ENCODE measurements around the gene PCDHB2. TPM values are rescaled to one million over a fixed set of nuclear protein-coding genes. Genes with fewer than 3 reads are reported as not detected.
A peak's percentile ranks its signal among the peaks of the same experiment; 100 is the strongest.
"Not testable (repeated sequence)": the region's sequence is repeated elsewhere in the genome, so short reads cannot be mapped to it uniquely, and the experiment has no call there.

Gene PCDHB2
- total RNA-seq, 1 donor from 2014 or later: 1.7 TPM

- ATAC-seq (no peak), DNase-seq (ENCODE audit: missing footprints) (no peak)
- intact Hi-C loops (cut with DNase I): no loop called here
Measured at GRCh38 chr5:141127305-141127704, 32.9 kb downstream of the PCDHB2 start.

GRCh38 chr5:141135030-141135717 lies 40.8 kb downstream of the PCDHB2 start, which contains the start of gene PCDHB5:
TSS of gene PCDHB5 (plus strand) at chr5:141135206. CDS start at chr5:141135435, 229 bp downstream.
- no peak for DNase-seq (ENCODE audit: missing footprints)
- no peak for ATAC-seq
- intact Hi-C loops (cut with DNase I): no loop called here

GRCh38 chr5:141135718-141136266 lies 41.4 kb downstream of the PCDHB2 start:
- intact Hi-C loops (cut with DNase I): no loop called here
- DNase-seq (ENCODE audit: missing footprints) (no peak), ATAC-seq (no peak)

DNA sequence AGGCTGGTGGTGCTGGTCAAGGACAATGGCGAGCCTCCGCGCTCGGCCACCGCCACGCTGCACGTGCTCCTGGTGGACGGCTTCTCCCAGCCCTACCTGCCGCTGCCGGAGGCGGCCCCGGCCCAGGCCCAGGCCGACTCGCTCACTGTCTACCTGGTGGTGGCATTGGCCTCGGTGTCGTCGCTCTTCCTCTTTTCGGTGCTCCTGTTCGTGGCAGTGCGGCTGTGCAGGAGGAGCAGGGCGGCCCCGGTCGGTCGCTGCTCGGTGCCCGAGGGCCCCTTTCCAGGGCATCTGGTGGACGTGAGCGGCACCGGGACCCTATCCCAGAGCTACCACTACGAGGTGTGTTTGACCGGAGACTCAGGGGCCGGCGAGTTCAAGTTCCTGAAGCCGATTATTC lies 42.9 kb downstream of the PCDHB2 start:
- ATAC-seq; intact Hi-C loops (cut with DNase I): not testable (repeated sequence)
- peak; percentile 40 for DNase-seq (ENCODE audit: missing footprints)

Other genes with a start within 250 kb of the PCDHB2 start
- not detected for gene PCDHA9, start 246.2 kb upstream of the PCDHB2 start, total RNA-seq
- 0.11 TPM for gene PCDHA10, start 238.7 kb upstream of the PCDHB2 start, total RNA-seq
- gene PCDHA11, start 225.7 kb upstream of the PCDHB2 start, total RNA-seq: not detected
- gene PCDHA12, start 219.3 kb upstream of the PCDHB2 start, total RNA-seq: not detected
- not detected for gene PCDHA13, start 212.5 kb upstream of the PCDHB2 start, total RNA-seq
- gene PCDHAC1, start 168.3 kb upstream of the PCDHB2 start, total RNA-seq: 0.11 TPM
- 0.30 TPM for gene PCDHAC2, start 128.1 kb upstream of the PCDHB2 start, total RNA-seq
- gene PCDHB1, start 43.2 kb upstream of the PCDHB2 start, total RNA-seq: not detected
- gene PCDHB3, start 5.9 kb downstream of the PCDHB2 start, total RNA-seq: 0.70 TPM
- 1.5 TPM for gene PCDHB4, start 27.2 kb downstream of the PCDHB2 start, total RNA-seq
- gene PCDHB5, start 40.6 kb downstream of the PCDHB2 start, total RNA-seq: 1.6 TPM
- gene PCDHB6, start 55.4 kb downstream of the PCDHB2 start, total RNA-seq: 0.51 TPM
- gene PCDHB7, start 78.0 kb downstream of the PCDHB2 start, total RNA-seq: 0.87 TPM
- 2.2 TPM for gene PCDHB8, start 83.2 kb downstream of the PCDHB2 start, total RNA-seq
- 2.5 TPM for gene PCDHB16, start 87.8 kb downstream of the PCDHB2 start, total RNA-seq
- gene PCDHB9, start 92.5 kb downstream of the PCDHB2 start, total RNA-seq: 1.3 TPM
- 0.84 TPM for gene PCDHB10, start 97.7 kb downstream of the PCDHB2 start, total RNA-seq
- gene PCDHB11, start 105.0 kb downstream of the PCDHB2 start, total RNA-seq: 0.81 TPM
- gene PCDHB12, start 114.1 kb downstream of the PCDHB2 start, total RNA-seq: 1.3 TPM
- gene PCDHB13, start 119.3 kb downstream of the PCDHB2 start, total RNA-seq: 2.6 TPM
- 4.1 TPM for gene PCDHB14, start 128.7 kb downstream of the PCDHB2 start, total RNA-seq
- gene PCDHB15, start 150.8 kb downstream of the PCDHB2 start, total RNA-seq: 5.8 TPM
- not detected for gene SLC25A2, start 209.4 kb downstream of the PCDHB2 start, total RNA-seq
- 101 TPM for gene TAF7, start 226.2 kb downstream of the PCDHB2 start, total RNA-seq
- gene PCDHGA1, start 235.9 kb downstream of the PCDHB2 start, total RNA-seq: 3.2 TPM
- 6.2 TPM for gene PCDHGA2, start 244.1 kb downstream of the PCDHB2 start, total RNA-seq
- gene PCDHGA3, start 249.2 kb downstream of the PCDHB2 start, total RNA-seq: 9.8 TPM

Measured in Right ventricle myocardium inferior (tissue), 1 donor.